CD14-positive monocyte (primary cell): ENCODE results near the gene CPEB3. TPM values are rescaled to one million over a fixed set of nuclear protein-coding genes. Genes with fewer than 3 reads are reported as not detected.

Experiments
- DNase-seq, 3 donors: peaks; one replicate each; pipeline ENCODE4 v3.0.0-alpha.2; 2011 to 2022
- H2AFZ ChIP-seq: 2 replicates; pipeline ENCODE4 v1.6.0; 2012; ENCODE audit warnings: mild to moderate bottlenecking, low read depth, low read length, inconsistent platforms; ENCODE audit not compliant: insufficient read depth, poor library complexity, severe bottlenecking
- H3K27ac ChIP-seq, 2 donors: 1 replicate in 1 of 2; 2 replicates in 1 of 2; pipeline ENCODE4 v1.5.1; 2012 to 2013; ENCODE audit warnings: low read length in 2 of 2, control low read depth in 1 of 2, inconsistent platforms in 1 of 2, low read depth in 1 of 2, mild to moderate bottlenecking in 1 of 2
- H3K27me3 ChIP-seq, 2 donors: one replicate each; pipeline versions ENCODE4 v1.6.0 to v1.6.1; 2011 to 2013; ENCODE audit warnings: low read length in 2 of 2; ENCODE audit not compliant: control insufficient read depth in 2 of 2, insufficient read depth in 2 of 2
- H3K36me3 ChIP-seq, 2 donors: replicated peaks in 1 of 2; 1 replicate in 1 of 2; 2 replicates in 1 of 2; pipeline versions ENCODE4 v1.5.1 to v1.6.1; 2012 to 2013; ENCODE audit warnings: low read length in 2 of 2, control low read depth in 1 of 2, inconsistent platforms in 1 of 2, mild to moderate bottlenecking in 1 of 2; ENCODE audit not compliant: insufficient read depth in 2 of 2, control insufficient read depth in 1 of 2
- H3K4me1 ChIP-seq, 2 donors: 1 replicate in 1 of 2; 2 replicates in 1 of 2; pipeline versions ENCODE4 v1.5.1 to v1.6.1; 2012 to 2013; ENCODE audit warnings: low read length in 2 of 2, control low read depth in 1 of 2, inconsistent platforms in 1 of 2, mild to moderate bottlenecking in 1 of 2, moderate library complexity in 1 of 2; ENCODE audit not compliant: insufficient read depth in 2 of 2, control insufficient read depth in 1 of 2
- H3K4me2 ChIP-seq: replicated peaks from 2 replicates; pipeline ENCODE3; 2012; ENCODE audit warnings: low read length, moderate library complexity, mild to moderate bottlenecking; ENCODE audit not compliant: poor library complexity, severe bottlenecking; ENCODE audit errors: extremely low read depth
- H3K4me3 ChIP-seq, 3 experiments: fragments of 200-600 bp in 1 of 3; sonication (generic) in 1 of 3; replicated peaks in 1 of 3; 1 replicate in 2 of 3; 2 replicates in 1 of 3; pipeline ENCODE4 v1.5.1; 2011 to 2013; ENCODE audit warnings: low read length in 3 of 3, mild to moderate bottlenecking in 3 of 3, control low read depth in 2 of 3, low read depth in 2 of 3, inconsistent platforms in 1 of 3, moderate library complexity in 1 of 3
- H3K79me2 ChIP-seq: 2 replicates; pipeline ENCODE4 v1.6.0; 2012; ENCODE audit warnings: mild to moderate bottlenecking, control low read depth, inconsistent platforms, low read length, moderate library complexity; ENCODE audit not compliant: insufficient read depth
- H3K9ac ChIP-seq: 2 replicates; pipeline ENCODE4 v1.6.0; 2017; ENCODE audit warnings: low read length, mild to moderate bottlenecking; ENCODE audit not compliant: insufficient read depth, poor library complexity, severe bottlenecking
- H3K9me3 ChIP-seq, 2 donors: replicated peaks in 1 of 2; 1 replicate in 1 of 2; 2 replicates in 1 of 2; pipeline versions ENCODE4 v1.5.1 to v1.6.1; 2012 to 2013; ENCODE audit warnings: low read length in 2 of 2, control low read depth in 1 of 2; ENCODE audit not compliant: control insufficient read depth in 1 of 2, insufficient read depth in 1 of 2
- H4K20me1 ChIP-seq: 2 replicates; pipeline ENCODE4 v1.6.0; 2012; ENCODE audit warnings: mild to moderate bottlenecking, low read length, control low read depth, moderate library complexity; ENCODE audit not compliant: insufficient read depth
- H3K27ac Mint-ChIP-seq, 7 donors: one replicate each; pipeline ENCODE4 v1.8.0; 2020; ENCODE audit warnings: mild to moderate bottlenecking in 7 of 7, mixed read lengths in 7 of 7, moderate library complexity in 6 of 7, inconsistent platforms in 2 of 7
- H3K27me3 Mint-ChIP-seq, 3 donors: one replicate each; pipeline ENCODE4 v1.8.0; 2021 to 2022; ENCODE audit warnings: low read depth in 3 of 3, mild to moderate bottlenecking in 3 of 3, mixed read lengths in 3 of 3, moderate library complexity in 3 of 3, inconsistent platforms in 1 of 3
- H3K36me3 Mint-ChIP-seq, 2 donors: one replicate each; pipeline ENCODE4 v1.8.0; 2020; ENCODE audit warnings: mixed read lengths in 2 of 2, inconsistent platforms in 1 of 2, mild to moderate bottlenecking in 1 of 2
- H3K4me1 Mint-ChIP-seq: one replicate; pipeline ENCODE4 v1.8.0; 2020; ENCODE audit warnings: mild to moderate bottlenecking, mixed read lengths
- H3K4me3 Mint-ChIP-seq, 2 donors: one replicate each; pipeline ENCODE4 v1.8.0; 2020; ENCODE audit warnings: mild to moderate bottlenecking in 2 of 2, mixed read lengths in 2 of 2, moderate library complexity in 1 of 2
- H3K9me3 Mint-ChIP-seq, 7 donors: one replicate each; pipeline ENCODE4 v1.8.0; 2020 to 2022; ENCODE audit warnings: mixed read lengths in 7 of 7, mild to moderate bottlenecking in 6 of 7, moderate library complexity in 6 of 7, inconsistent platforms in 2 of 7
- CTCF ChIP-seq: fragments of 200-600 bp; IDR thresholded peaks from one replicate; pipeline ENCODE4 v1.8.0; 2022; ENCODE audit warnings: antibody characterized with exemption, mild to moderate bottlenecking
- WGBS: methylation state at CpG from one replicate; pipeline ENCODE4 v1.1.5; 2013; ENCODE audit warnings: missing lambda C conversion rate; ENCODE audit not compliant: insufficient coverage; 5-methylcytosine and 5-hydroxymethylcytosine counted together
- intact Hi-C, 2 donors: fragments of 100-400 bp; cut with micrococcal nuclease; formaldehyde crosslinking; loops; one replicate each; pipeline versions ENCODE4 v1.15.0 to v1.15.1; 2023
- polyA plus RNA-seq, 3 donors: library from polyadenylated mRNA; depleted of rRNA in 1 of 3; unstranded in 2 of 3; stranded (reverse) in 1 of 3; fragments of 300-500 nt in 2 of 3; fragments of >200 nt in 1 of 3; fragmentation: Illumina TruSeq in 2 of 3; gene quantifications; 1 replicate in 2 of 3; 2 replicates in 1 of 3; pipeline ENCODE4 v1.2.3, GENCODE V29; 2012 to 2021

CPEB3 gene
- polyA plus RNA-seq, 3 donors = 1.8 to 2.9 (median 2.1) TPM

GRCh38 chr10:92111336-92111939 lies 179.4 kb downstream of the CPEB3 start:
- Mint-ChIP-seq H3K9me3 (peaks cover 0 to 2% (median 0%) of the 10 kb centered on the region in 7 donors), H3K27me3 (no peaks in the 10 kb centered on the region), H3K27ac (no peak overlapping the region), H3K36me3 (peaks cover 3 to 6% of the 10 kb centered on the region in 2 donors), H3K4me1 (peaks cover 20% of the 10 kb centered on the region), H3K4me3 (no peak overlapping the region)
- Histone ChIP-seq H2AFZ (no peak overlapping the region), H3K4me2 (no peak overlapping the region), H3K27ac (peak overlapping the region in 1 of 2 donors; percentile 39), H3K27me3 (no peaks in the 10 kb centered on the region), H3K9me3 (no peaks in the 10 kb centered on the region), H3K79me2 (no peaks in the 10 kb centered on the region), H3K4me3 (no peak overlapping the region), H3K9ac (no peak overlapping the region), H4K20me1 (peaks cover 44% of the 10 kb centered on the region), H3K4me1 (no peaks in the 10 kb centered on the region), H3K36me3 (peaks cover 12 to 32% of the 10 kb centered on the region in 2 donors)
- intact Hi-C loops = no loop called here
- no peak for TF ChIP-seq CTCF
- no peak for DNase-seq

- 41% methylated on average over 3 of the region's 6 CpGs for WGBS
- H3K27ac Mint-ChIP-seq = no peak overlapping the region
These were observed 180.7 kb downstream of the CPEB3 start for GRCh38 chr10:92110039-92110794.

More at GRCh38 chr10:92110039-92110794, 180.7 kb downstream of the CPEB3 start:
- Histone ChIP-seq H3K36me3 (peaks cover 12 to 32% of the 10 kb centered on the region in 2 donors), H3K4me1 (no peaks in the 10 kb centered on the region), H3K4me3 (no peak overlapping the region), H3K27me3 (no peaks in the 10 kb centered on the region), H3K79me2 (no peaks in the 10 kb centered on the region), H3K27ac (no peak overlapping the region), H3K9me3 (no peaks in the 10 kb centered on the region), H3K4me2 (no peak overlapping the region), H4K20me1 (peaks cover 44% of the 10 kb centered on the region), H3K9ac (no peak overlapping the region), H2AFZ (no peak overlapping the region)
- H3K9me3 Mint-ChIP-seq = peaks cover 0 to under 1% (median 0%) of the 10 kb centered on the region in 7 donors
- peaks cover 11 to 12% of the 10 kb centered on the region in 2 donors for H3K36me3 Mint-ChIP-seq
- H3K27me3 Mint-ChIP-seq = no peaks in the 10 kb centered on the region
- H3K4me3 Mint-ChIP-seq = no peak overlapping the region
- peaks cover 19% of the 10 kb centered on the region for H3K4me1 Mint-ChIP-seq
- TF ChIP-seq CTCF = no peak
- no peak for DNase-seq
- intact Hi-C loops = no loop called here
